Right renal pelvis (tissue), 4 donors: ENCODE measurements around the gene CLIC2. TPM values are rescaled to one million over a fixed set of nuclear protein-coding genes. Genes with fewer than 3 reads are reported as not detected.

ENCODE experiments used
- DNase-seq, 4 donors: peaks; one replicate each; pipeline ENCODE4 v3.0.0-alpha.2; 2013; ENCODE audit warnings: low read depth in 4 of 4, low spot score in 3 of 4, missing footprints in 1 of 4
- polyA plus RNA-seq, 4 donors: library from polyadenylated mRNA; unstranded; fragments of 120-200 nt; gene quantifications; one replicate each; pipeline ENCODE4 v1.2.1, GENCODE V29; 2013; ENCODE audit not compliant: insufficient read length in 4 of 4

CLIC2 gene
- polyA plus RNA-seq, 4 donors: 2.9 to 4.6 (median 3.8) TPM

DNA sequence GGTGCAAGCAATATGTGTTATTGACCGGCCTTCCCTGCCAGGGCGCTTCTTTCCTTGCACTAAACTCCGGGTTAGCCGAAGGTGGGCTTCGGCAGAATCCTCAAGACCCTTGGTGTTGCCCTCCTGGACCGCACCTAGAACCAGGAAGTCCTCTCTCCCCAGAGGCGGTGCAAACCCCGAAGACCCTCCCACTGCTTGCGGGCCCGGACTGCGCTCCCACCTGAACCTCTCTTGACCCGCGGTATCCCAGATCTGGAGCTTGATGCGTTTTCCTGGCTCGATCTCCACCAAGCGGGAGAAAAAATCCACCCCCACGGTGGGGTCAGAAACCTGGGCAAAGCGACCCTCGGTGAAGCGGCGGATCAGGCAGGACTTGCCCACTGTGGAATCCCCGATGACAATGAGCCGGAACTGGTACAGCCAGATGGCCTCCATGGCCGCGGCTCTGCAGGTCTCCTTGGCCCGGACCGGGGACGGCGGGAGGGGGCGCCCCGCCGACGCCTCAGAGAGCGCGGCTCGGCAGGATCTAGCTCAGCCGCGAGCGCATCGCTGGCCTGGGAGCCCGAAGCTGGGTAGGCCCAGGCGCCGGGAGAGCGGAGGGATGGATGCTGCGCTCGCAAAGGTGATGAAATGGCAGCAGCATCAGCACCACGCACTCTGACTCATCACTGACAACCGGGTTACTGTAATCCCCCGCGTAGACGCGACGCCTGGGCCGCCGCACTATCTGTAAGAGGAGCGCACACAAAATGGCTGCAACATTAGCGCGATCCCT is 70.4 kb downstream of the CLIC2 start, which contains the start of gene RAB39B:
RAB39B (minus strand) TSS at position 638 of the 775 bp plus-strand sequence; CDS start at position 435, 203 bp downstream.
- peak in 3 of 4 donors; percentile 7 to 18 (median 16) for DNase-seq

DNA sequence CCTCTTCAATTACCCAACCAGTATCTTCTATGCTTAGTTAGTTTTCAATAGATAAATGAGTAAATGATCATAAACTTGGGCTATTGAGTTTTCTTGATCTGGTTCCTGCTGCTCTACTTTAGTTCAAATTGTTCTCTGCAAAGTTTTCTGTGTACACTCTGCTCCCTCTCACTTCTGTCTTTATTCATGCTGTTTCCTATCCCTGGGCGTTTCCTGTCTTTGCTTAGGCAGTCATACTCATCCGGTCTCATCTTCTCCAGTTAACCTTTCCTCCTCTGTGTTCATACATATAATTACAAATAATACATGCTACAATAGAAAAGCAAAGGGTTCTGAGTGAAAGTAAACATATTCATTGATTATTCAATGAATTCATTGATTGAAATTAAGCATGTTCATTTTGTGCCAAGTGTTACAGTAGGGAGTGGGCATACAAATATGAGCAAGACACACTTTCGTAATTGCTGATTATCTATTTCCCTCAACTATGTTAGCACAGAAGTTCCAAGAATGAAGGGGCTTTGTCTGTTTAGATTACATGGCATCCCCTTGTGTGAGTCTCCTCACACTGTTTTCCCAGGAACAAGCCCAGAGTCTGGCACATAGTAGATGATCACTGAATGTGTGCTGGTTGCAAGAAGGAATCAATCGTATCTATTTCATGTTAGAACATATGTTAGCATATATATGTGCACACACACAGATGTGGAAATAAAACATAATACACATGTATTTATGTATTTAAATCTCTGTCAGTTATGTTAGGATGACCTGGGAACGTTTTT is 71.3 kb downstream of the CLIC2 start:
- DNase-seq: no peak

DNA sequence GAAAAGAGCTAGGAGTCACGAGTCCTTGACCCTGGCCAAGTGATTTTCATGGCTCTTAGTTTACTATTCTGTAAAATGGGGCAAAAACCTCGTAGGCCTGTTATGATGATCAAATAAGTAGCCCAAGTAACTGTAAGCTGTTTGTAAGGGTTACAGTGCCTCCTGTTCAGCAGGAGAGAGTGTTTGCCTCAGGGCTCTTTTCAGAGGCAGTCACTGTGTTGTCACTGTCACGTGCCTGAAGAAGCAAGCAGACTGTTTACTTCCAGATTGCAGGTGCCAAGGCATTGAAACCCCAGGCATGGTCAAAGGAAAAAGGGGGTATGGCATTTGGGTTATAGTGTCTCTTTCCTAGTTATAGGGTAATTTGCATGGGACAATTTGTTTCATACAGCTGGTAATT is 74.7 kb downstream of the CLIC2 start:
- no peak for DNase-seq

DNA sequence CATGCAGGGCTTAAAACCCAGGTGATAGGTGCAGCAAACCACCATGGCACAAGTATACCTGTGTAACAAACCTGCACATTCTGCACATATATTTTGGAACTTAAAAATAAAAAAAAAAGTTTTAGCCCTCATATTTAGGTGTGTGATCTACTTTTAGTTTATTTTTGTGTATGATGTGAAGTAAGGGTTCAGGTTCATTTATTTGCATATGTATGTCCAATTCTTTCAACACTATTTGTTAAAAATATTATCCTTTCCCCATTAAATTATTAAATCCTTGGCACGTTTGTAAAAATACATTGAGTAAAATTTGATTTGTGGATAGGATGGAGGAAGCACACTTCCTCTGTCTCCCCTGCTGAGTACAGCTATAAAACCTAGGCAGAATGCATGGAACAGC is 83.0 kb downstream of the CLIC2 start:
- no peak for DNase-seq

DNA sequence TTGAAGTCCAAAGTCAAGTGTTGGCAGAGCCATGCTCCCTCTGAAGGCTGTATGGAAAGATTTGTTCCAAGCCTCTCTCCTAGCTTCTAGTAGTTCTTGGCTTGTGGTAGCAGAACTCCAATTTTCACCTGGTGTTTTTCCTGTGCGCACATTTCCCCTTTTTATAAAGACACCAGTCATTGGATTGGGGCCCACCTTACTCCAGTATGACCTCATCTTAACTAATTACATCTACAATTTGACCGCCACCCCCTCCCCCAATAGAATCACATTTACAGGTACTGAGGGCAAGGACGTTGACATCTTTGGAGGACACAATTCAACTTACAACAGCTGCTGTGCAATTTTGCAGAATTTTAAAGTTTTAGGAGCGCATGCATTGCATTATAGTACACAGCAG is 86.9 kb downstream of the CLIC2 start:
- no peak for DNase-seq

DNA sequence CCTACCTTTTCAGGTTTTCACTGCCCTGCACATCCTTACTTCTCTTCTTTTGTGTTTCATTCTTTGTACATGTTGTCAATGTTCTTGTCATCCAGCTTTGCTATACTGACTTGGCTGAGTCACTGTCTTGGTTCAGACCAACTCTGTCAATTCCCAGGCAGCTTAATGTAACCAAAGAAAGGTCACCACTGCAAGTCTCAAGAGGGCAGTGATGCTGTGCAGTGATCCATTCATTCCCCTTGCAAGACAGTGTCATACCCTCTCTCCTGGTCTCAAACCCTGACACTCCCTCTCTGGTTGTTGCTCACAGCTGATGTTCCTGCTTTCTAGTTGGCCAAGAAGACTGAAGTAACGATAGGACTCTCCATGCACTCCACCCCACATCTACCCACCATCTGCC is 87.7 kb downstream of the CLIC2 start:
- no peak for DNase-seq

DNA sequence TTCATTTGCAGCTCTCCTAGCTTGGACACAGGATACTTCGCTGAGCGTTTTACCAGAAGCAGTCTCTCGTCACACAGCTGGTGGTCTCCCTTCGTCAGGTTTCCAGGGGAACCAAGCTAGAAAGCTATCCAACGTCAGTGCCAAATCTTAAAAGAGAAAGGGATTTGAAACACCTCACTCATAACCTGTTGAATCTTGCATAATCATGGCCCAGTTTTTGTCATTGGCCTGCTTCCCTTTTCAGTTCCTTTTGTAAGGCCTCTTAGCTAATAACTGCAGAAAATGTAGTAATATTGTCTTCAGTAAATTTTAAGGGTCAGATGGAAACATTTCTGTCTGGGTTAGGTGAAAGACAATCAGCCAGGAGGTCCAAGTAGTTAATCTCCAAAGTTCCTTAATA is 92.1 kb downstream of the CLIC2 start:
- no peak for DNase-seq

DNA sequence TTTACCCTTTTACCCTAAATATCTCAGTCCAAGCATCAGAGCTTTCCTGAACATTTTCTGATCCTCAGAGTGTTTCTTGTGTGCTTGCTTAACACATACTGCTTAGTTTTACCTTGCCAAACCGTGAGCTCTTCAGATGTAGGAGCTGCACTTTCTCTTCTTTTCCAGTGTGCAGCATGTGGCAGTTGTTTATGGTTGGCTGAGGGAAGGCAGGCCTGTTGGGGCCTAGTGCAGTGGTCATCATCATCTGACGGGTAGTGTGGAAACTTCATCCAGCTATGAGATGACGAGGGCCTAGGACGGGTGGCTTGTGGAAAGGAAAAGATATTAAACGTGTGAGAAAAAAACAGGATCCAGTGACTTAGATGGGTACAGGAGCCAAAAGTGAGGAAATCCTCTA is 96.7 kb downstream of the CLIC2 start:
- no peak for DNase-seq

DNA sequence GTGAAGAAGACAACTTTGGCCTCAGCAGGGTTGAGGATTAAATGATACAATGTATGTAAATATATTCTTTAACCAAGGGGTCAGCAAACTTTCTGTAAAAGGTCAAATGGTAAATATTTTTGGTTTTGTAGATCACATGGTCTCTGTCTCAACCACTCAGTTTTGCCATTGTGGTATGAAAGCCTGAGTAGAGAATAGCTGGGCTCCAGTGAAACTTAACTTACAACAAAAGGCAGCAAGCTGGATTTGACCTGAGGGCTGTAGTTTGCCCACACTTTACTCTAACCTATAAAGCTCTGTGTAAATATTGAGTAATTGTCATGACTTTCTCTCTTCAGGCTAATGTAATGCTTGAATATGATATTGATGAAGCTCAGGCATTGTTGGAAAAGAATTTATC is 98.5 kb downstream of the CLIC2 start:
- DNase-seq: no peak

DNA sequence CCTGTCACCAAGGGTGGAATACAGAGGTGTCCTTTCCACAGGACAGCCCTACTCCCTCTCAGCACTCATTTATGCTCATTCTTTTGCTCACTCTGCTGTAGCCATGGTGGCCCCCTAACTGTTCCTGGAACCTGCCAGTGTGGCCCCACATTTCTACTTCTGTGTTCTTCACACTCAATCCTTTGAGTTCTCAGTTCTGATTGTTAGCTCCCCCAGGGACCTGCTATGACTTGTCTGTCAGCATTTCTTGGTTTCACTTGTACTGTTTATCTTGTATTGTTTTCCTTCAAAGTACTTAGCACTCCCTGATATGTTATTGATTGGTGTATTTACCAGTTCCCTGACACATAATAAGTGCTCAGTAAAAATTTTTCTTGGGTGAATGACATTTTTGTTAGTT is 103.3 kb downstream of the CLIC2 start:
- DNase-seq: no peak

Other genes with a start within 250 kb of the CLIC2 start
- gene VBP1, start 118.2 kb downstream of the CLIC2 start, polyA plus RNA-seq: 100 to 1,000 TPM in 3 of 4 donors, 10 to 100 TPM in 1; 81.3 to 112 (median 103) TPM
- 1 to 10 TPM; 2.9 to 3.3 (median 3.2) TPM for gene RAB39B, start 70.1 kb downstream of the CLIC2 start, polyA plus RNA-seq
- gene F8A2, start 47.5 kb upstream of the CLIC2 start, polyA plus RNA-seq: not detected
- gene F8A3, start 124.0 kb upstream of the CLIC2 start, polyA plus RNA-seq: 10 to 100 TPM in 2 of 4 donors, 1 to 10 TPM in 2; 6.1 to 13.4 (median 9.3) TPM